PC-3 (cell line): ENCODE measurements around the gene HOXC13. TPM values are rescaled to one million over a fixed set of nuclear protein-coding genes. Genes with fewer than 3 reads are reported as not detected.

ENCODE experiments used
- ATAC-seq: fragments of 200-7000 bp; cut with Tn5 transposase; 2 replicates; pipeline ENCODE4 v1.9.1; 2020; ENCODE audit warnings: mild to moderate bottlenecking, moderate library complexity
- BruUV-seq: library from RNA; stranded (reverse); fragments of 400-500 nt; replicated peaks from 2 replicates; lab custom pipeline; 2021; lab: Mats Ljungman, UMichigan
- CTCF ChIA-PET: fragments of 300-600 bp; sonication (Branson Sonifier 250); formaldehyde crosslinking; loops from one replicate; lab custom pipeline; 2022; ENCODE audit warnings: antibody characterized with exemption; lab: Charles Lee
- POLR2A ChIA-PET: fragments of 300-600 bp; sonication (Branson Sonifier 250); formaldehyde crosslinking; loops from one replicate; lab custom pipeline; 2022; ENCODE audit warnings: antibody characterized with exemption; ENCODE audit not compliant: unreplicated experiment; lab: Charles Lee
- DNase-seq: peaks from one replicate; pipeline ENCODE4 v3.0.0-alpha.2; 2015
- H2AFZ ChIP-seq: fragments of 300-600 bp; sonication (generic); 2 replicates; pipeline ENCODE4 v1.6.0; 2016; ENCODE audit warnings: antibody characterized with exemption, low read length
- H3F3A ChIP-seq: fragments of 300-600 bp; sonication (generic); one replicate; pipeline ENCODE4 v1.6.0; 2017; ENCODE audit warnings: antibody characterized with exemption, low read length, control low read depth, mild to moderate bottlenecking; ENCODE audit not compliant: unreplicated experiment
- H3K27ac ChIP-seq: fragments of 300-600 bp; sonication (generic); 2 replicates; pipeline ENCODE4 v1.5.1; 2016; ENCODE audit warnings: mild to moderate bottlenecking, low read length
- H3K27me3 ChIP-seq: fragments of 300-600 bp; sonication (generic); 2 replicates; pipeline ENCODE4 v1.6.1; 2016; ENCODE audit warnings: low read length, mixed read lengths
- H3K36me3 ChIP-seq: fragments of 300-600 bp; sonication (generic); 2 replicates; pipeline ENCODE4 v1.6.1; 2016; ENCODE audit warnings: low read depth, mixed run types, low read length, mixed read lengths
- H3K4me1 ChIP-seq: fragments of 300-600 bp; sonication (generic); 2 replicates; pipeline ENCODE4 v1.5.1; 2016; ENCODE audit warnings: low read length; ENCODE audit not compliant: insufficient read depth
- H3K4me2 ChIP-seq: fragments of 300-600 bp; sonication (generic); 2 replicates; pipeline ENCODE4 v1.6.0; 2016; ENCODE audit warnings: low read length
- H3K4me3 ChIP-seq: fragments of 300-600 bp; sonication (generic); 2 replicates; pipeline ENCODE4 v1.5.1; 2016; ENCODE audit warnings: mild to moderate bottlenecking, low read length, mixed read lengths
- H3K79me2 ChIP-seq: fragments of 300-600 bp; sonication (generic); 2 replicates; pipeline ENCODE4 v1.6.1; 2017; ENCODE audit warnings: low read length, mixed read lengths
- H3K9ac ChIP-seq: fragments of 300-600 bp; sonication (generic); 2 replicates; pipeline ENCODE4 v1.6.0; 2016; ENCODE audit warnings: mild to moderate bottlenecking, low read length
- H3K9me2 ChIP-seq: fragments of 300-600 bp; sonication (generic); replicated peaks from 2 replicates; pipeline ENCODE4 v1.6.1; 2016; ENCODE audit warnings: mixed run types, low read length, mixed read lengths
- H3K9me3 ChIP-seq: fragments of 300-600 bp; sonication (generic); 2 replicates; pipeline ENCODE4 v1.6.1; 2016; ENCODE audit warnings: low read length, mixed read lengths
- H4K20me1 ChIP-seq: fragments of 300-600 bp; sonication (generic); 2 replicates; pipeline ENCODE4 v1.6.1; 2016; ENCODE audit warnings: low read length, mixed read lengths
- EZH2 ChIP-seq: fragments of 300-600 bp; sonication (generic); IDR thresholded peaks from one replicate; pipeline ENCODE4 v1.6.1; 2017; ENCODE audit warnings: antibody characterized with exemption, mild to moderate bottlenecking, low read length; ENCODE audit not compliant: unreplicated experiment
- EZH2phosphoT487 ChIP-seq: fragments of 300-600 bp; sonication (generic); IDR thresholded peaks from 2 replicates; pipeline ENCODE4 v1.6.1; 2018; ENCODE audit warnings: mild to moderate bottlenecking, antibody characterized with exemption, low read length, borderline replicate concordance
- intact Hi-C: fragments of 100-400 bp; cut with micrococcal nuclease; formaldehyde crosslinking; loops from 2 replicates; pipeline ENCODE4 v1.9.0; 2023
- total RNA-seq: library from RNA; depleted of rRNA; stranded (reverse); fragments of >200 nt; gene quantifications from 2 replicates; pipeline ENCODE4 v1.2.3, GENCODE V29; 2014
- TF ChIP-seq, protein P1 (sequence below): fragments of 300-600 bp; sonication (generic); conservative IDR thresholded peaks from 2 replicates; pipeline ENCODE4 v1.5.1; 2017; ENCODE audit warnings: antibody characterized with exemption, low read depth, mild to moderate bottlenecking, low read length

Gene HOXC13
- total RNA-seq, 1 experiment from 2014 or later = 9.0 TPM

DNA sequence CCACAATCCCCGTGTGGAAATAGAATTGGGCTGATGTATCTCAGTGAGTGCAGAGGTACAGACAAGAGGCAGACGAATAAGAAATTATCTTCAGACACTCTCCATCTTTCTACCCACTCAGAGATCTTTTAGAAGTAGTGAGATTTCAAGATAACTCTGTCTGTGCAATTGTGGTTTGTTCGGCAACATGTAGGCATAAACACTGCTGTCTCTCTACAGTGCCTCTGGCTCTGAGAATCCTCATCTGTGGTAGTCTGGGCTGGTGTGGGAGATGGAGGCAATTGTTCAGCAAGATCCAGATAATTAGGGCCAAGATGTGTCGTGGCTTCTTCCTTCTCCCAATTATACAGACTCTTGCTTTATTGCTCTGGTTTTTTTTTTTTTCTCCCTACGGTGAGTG, 3.1 kb downstream of the HOXC13 start:
- H3K4me3 ChIP-seq = peak overlapping the region; percentile 87
- peak overlapping the region; percentile 89 for H3K4me2 ChIP-seq
- no peaks in the 10 kb centered on the region for H3K9me3 ChIP-seq
- no peak overlapping the region for H3K27ac ChIP-seq
- DNase-seq (no peak), ATAC-seq (no peak)
- BruUV-seq = no TSS peak
- no peaks in the 10 kb centered on the region for H4K20me1 ChIP-seq
- H3K9me2 ChIP-seq = no peaks in the 10 kb centered on the region
- no peak overlapping the region for H3K9ac ChIP-seq
- no peaks in the 10 kb centered on the region for H3K27me3 ChIP-seq
- intact Hi-C loops = loop anchor here (5.0 kb wide), 1 partner anchor 46 kb away; the partner anchor contains the start of gene HOXC10
- H3K4me1 ChIP-seq = peaks cover 30% of the 10 kb centered on the region
- ChIA-PET CTCF (interaction anchor here (0.5 kb wide), 1 partner anchor 91 kb away, joined by 3 read pairs; the partner anchor contains the start of gene HOXC5), POLR2A (no interaction called here)
- H2AFZ ChIP-seq = 0 out of 2 replicates have a peak overlapping the region, but pooled peaks have one; percentile 1
- H3F3A ChIP-seq = no peaks in the 10 kb centered on the region
- TF ChIP-seq EZH2phosphoT487 (no peak), EZH2 (no peak)
- TF ChIP-seq, protein P1, sequence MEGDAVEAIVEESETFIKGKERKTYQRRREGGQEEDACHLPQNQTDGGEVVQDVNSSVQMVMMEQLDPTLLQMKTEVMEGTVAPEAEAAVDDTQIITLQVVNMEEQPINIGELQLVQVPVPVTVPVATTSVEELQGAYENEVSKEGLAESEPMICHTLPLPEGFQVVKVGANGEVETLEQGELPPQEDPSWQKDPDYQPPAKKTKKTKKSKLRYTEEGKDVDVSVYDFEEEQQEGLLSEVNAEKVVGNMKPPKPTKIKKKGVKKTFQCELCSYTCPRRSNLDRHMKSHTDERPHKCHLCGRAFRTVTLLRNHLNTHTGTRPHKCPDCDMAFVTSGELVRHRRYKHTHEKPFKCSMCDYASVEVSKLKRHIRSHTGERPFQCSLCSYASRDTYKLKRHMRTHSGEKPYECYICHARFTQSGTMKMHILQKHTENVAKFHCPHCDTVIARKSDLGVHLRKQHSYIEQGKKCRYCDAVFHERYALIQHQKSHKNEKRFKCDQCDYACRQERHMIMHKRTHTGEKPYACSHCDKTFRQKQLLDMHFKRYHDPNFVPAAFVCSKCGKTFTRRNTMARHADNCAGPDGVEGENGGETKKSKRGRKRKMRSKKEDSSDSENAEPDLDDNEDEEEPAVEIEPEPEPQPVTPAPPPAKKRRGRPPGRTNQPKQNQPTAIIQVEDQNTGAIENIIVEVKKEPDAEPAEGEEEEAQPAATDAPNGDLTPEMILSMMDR = no peak
- H3K36me3 ChIP-seq = peaks cover 8% of the 10 kb centered on the region; the same call in 1 of the 2 replicates
- H3K79me2 ChIP-seq = peaks cover 57% of the 10 kb centered on the region

GRCh38 chr12:53942467-53942997, 3.9 kb downstream of the HOXC13 start:
- Histone ChIP-seq H3K4me1 (peaks cover 30% of the 10 kb centered on the region), H3K36me3 (peaks cover 8% of the 10 kb centered on the region; the same call in 1 of the 2 replicates), H3K27me3 (no peaks in the 10 kb centered on the region), H3K9ac (no peak overlapping the region), H4K20me1 (no peaks in the 10 kb centered on the region), H3K9me3 (no peaks in the 10 kb centered on the region), H3K79me2 (peaks cover 57% of the 10 kb centered on the region), H3K27ac (no peak overlapping the region), H3K4me2 (peak overlapping the region; percentile 52), H2AFZ (no peak overlapping the region), H3F3A (no peaks in the 10 kb centered on the region), H3K9me2 (no peaks in the 10 kb centered on the region), H3K4me3 (peak overlapping the region; percentile 36; the same call in 1 of the 2 replicates)
- no peak for DNase-seq
- CTCF ChIA-PET = no interaction called here
- no TSS peak for BruUV-seq
- no peak for TF ChIP-seq EZH2
- no peak for ATAC-seq
- intact Hi-C loops = loop anchor here (5.0 kb wide), 1 partner anchor 45 kb away; the partner anchor contains the start of gene HOXC10
- POLR2A ChIA-PET = no interaction called here

DNA sequence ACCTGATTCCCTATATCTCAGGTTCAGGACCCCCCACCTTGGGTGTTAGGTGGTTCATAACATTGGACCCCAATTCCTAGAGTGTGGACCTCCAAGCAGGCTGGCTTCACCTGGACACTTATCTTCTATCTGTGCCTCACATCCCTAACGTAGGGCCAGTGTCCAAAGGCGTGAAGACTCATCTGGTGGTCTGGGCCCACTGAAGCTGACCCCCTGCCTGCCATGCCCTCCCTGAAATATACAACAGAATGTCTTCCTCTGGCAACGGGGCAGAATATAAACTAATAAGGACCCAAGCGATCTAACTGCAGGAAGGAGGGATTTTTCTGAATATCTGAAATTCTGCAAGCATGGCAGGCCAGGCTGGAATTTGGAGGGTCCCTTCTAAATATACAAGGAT, 5.6 kb downstream of the HOXC13 start:
- DNase-seq (no peak), ATAC-seq (no peak)
- H2AFZ ChIP-seq = no peak overlapping the region
- BruUV-seq = no TSS peak
- no peaks in the 10 kb centered on the region for H3K9me2 ChIP-seq
- POLR2A ChIA-PET = no interaction called here
- CTCF ChIA-PET = interaction anchor here (0.6 kb wide), 1 partner anchor 247 kb away, joined by 10 read pairs; no protein-coding TSS in a partner anchor
- no peak overlapping the region for H3K27ac ChIP-seq
- H3K36me3 ChIP-seq = peaks cover 8% of the 10 kb centered on the region; the same call in 1 of the 2 replicates
- no peak for TF ChIP-seq EZH2
- TF ChIP-seq, protein P1 = no peak
- TF ChIP-seq EZH2phosphoT487 = no peak
- no peak overlapping the region for H3K9ac ChIP-seq
- H3K9me3 ChIP-seq = no peaks in the 10 kb centered on the region
- H3F3A ChIP-seq = no peaks in the 10 kb centered on the region
- intact Hi-C loops = loop anchor here (5.0 kb wide), 1 partner anchor 43 kb away; the partner anchor contains the start of gene HOXC10
- no peaks in the 10 kb centered on the region for H4K20me1 ChIP-seq
- no peak overlapping the region for H3K4me2 ChIP-seq
- peaks cover 34% of the 10 kb centered on the region for H3K4me1 ChIP-seq
- H3K4me3 ChIP-seq = no peak overlapping the region
- peaks cover 51% of the 10 kb centered on the region for H3K79me2 ChIP-seq
- H3K27me3 ChIP-seq = no peaks in the 10 kb centered on the region
